GM12878 (cell line): ENCODE data around the gene RHBDD3. TPM values are rescaled to one million over a fixed set of nuclear protein-coding genes. Genes with fewer than 3 reads are reported as not detected.

Experiments
- ATAC-seq: fragments of 200-7000 bp; cut with Tn5 transposase; 3 replicates; pipeline ENCODE4 v1.9.1; 2020; ENCODE audit warnings: mild to moderate bottlenecking, moderate library complexity
- BruUV-seq: library from RNA; stranded (reverse); fragments of 400-500 nt; replicated peaks from 2 replicates; lab custom pipeline; 2021; lab: Mats Ljungman, UMichigan
- CTCF ChIA-PET: fragments of 300-600 bp; sonication (Branson Sonifier 250); formaldehyde crosslinking; extraction: SDS; loops from one replicate; lab custom pipeline; 2021; ENCODE audit warnings: inconsistent platforms; lab: Yijun Ruan, JAX
- POLR2A ChIA-PET: fragments of 350-600 bp; formaldehyde crosslinking; extraction: SDS; loops from one replicate; lab custom pipeline; 2021; ENCODE audit warnings: inconsistent platforms; lab: Charles Lee
- RAD21 ChIA-PET: fragments of 300-600 bp; sonication (Branson Sonifier 250); formaldehyde crosslinking; loops from one replicate; lab custom pipeline; 2023; ENCODE audit warnings: antibody characterized with exemption; ENCODE audit not compliant: unreplicated experiment; lab: Charles Lee
- SMC1A ChIA-PET: fragments of 300-600 bp; sonication (Branson Sonifier 250); formaldehyde crosslinking; loops from one replicate; lab custom pipeline; 2023; ENCODE audit not compliant: unreplicated experiment, uncharacterized antibody; lab: Charles Lee
- DNase-seq: peaks from one replicate; pipeline ENCODE4 v3.0.0-alpha.2; 2011; ENCODE audit warnings: low read depth, low spot score
- FAIRE-seq: peaks from 3 replicates; lab custom pipeline; 2011; peaks lifted over from hg19 to GRCh38; lab: Jason Lieb, UNC
- H2AFZ ChIP-seq: 2 replicates; pipeline ENCODE4 v1.6.0; 2011; ENCODE audit warnings: low read depth, low read length, control low read depth; ENCODE audit not compliant: control insufficient read depth
- H3K27ac ChIP-seq: 2 replicates; pipeline ENCODE4 v1.5.1; 2011; ENCODE audit warnings: control low read depth; ENCODE audit not compliant: control insufficient read depth, insufficient read depth
- H3K27me3 ChIP-seq, 2 experiments: replicated peaks in 1 of 2; 2 replicates each; pipeline versions ENCODE4 v1.6.0 to v1.6.1; 2011; ENCODE audit warnings: low read length in 1 of 2; ENCODE audit not compliant: control insufficient read depth in 2 of 2, insufficient read depth in 2 of 2
- H3K36me3 ChIP-seq, 2 experiments: 2 replicates each; pipeline ENCODE4 v1.5.1; 2011; ENCODE audit warnings: low read length in 1 of 2; ENCODE audit not compliant: control insufficient read depth in 2 of 2, insufficient read depth in 2 of 2
- H3K4me1 ChIP-seq: 2 replicates; pipeline ENCODE4 v1.6.1; 2011; ENCODE audit warnings: mild to moderate bottlenecking, low read length, moderate library complexity, mixed read lengths; ENCODE audit not compliant: control insufficient read depth, insufficient read depth
- H3K4me2 ChIP-seq: 2 replicates; pipeline ENCODE4 v1.6.0; 2011; ENCODE audit warnings: control low read depth; ENCODE audit not compliant: control insufficient read depth, insufficient read depth
- H3K4me3 ChIP-seq: fragments of 200-600 bp; sonication (generic); 2 replicates; pipeline ENCODE4 v1.5.1; 2016
- H3K79me2 ChIP-seq: 2 replicates; pipeline ENCODE4 v1.6.0; 2011; ENCODE audit warnings: low read length; ENCODE audit not compliant: control insufficient read depth, insufficient read depth
- H3K9ac ChIP-seq: 2 replicates; pipeline ENCODE4 v1.8.0; 2011; ENCODE audit warnings: low read length, control low read depth, mixed read lengths; ENCODE audit not compliant: control insufficient read depth, insufficient read depth
- H3K9me3 ChIP-seq: replicated peaks from 3 replicates; pipeline ENCODE4 v1.5.1; 2011; ENCODE audit warnings: mild to moderate bottlenecking, low read length; ENCODE audit not compliant: control insufficient read depth, insufficient read depth
- H4K20me1 ChIP-seq: 2 replicates; pipeline ENCODE4 v1.6.0; 2011; ENCODE audit not compliant: control insufficient read depth, insufficient read depth
- BCL11A ChIP-seq: IDR thresholded peaks from 2 replicates; pipeline ENCODE4 v1.6.1; 2011; ENCODE audit warnings: low read depth, low read length
- FOS ChIP-seq: IDR thresholded peaks from 3 replicates; pipeline ENCODE4 v1.6.1; 2011; ENCODE audit warnings: borderline replicate concordance; ENCODE audit not compliant: insufficient read length; ENCODE audit errors: extremely low read depth
- KAT2A ChIP-seq: conservative IDR thresholded peaks from 2 replicates; pipeline ENCODE4 v1.6.1; 2011; ENCODE audit warnings: low read depth, low read length; ENCODE audit not compliant: control insufficient read depth
- KDM1A ChIP-seq: fragments of 200-600 bp; sonication (generic); IDR thresholded peaks from 2 replicates; pipeline ENCODE4 v1.6.1; 2016; ENCODE audit warnings: borderline replicate concordance
- MEF2B ChIP-seq: fragments of 450-650 bp; IDR thresholded peaks from 2 replicates; pipeline ENCODE4 v1.6.1; 2018; ENCODE audit warnings: mild to moderate bottlenecking, moderate library complexity; ENCODE audit not compliant: partially characterized antibody, poor library complexity, severe bottlenecking
- MYB ChIP-seq: fragments of 150-350 bp; IDR thresholded peaks from 2 replicates; pipeline ENCODE4 v1.6.1; 2014; ENCODE audit warnings: mild to moderate bottlenecking, low read depth, low read length, borderline replicate concordance
- NR2C2 ChIP-seq: IDR thresholded peaks from 2 replicates; pipeline ENCODE4 v1.6.1; 2011; ENCODE audit warnings: borderline replicate concordance, low read depth; ENCODE audit not compliant: control insufficient read depth, insufficient read length
- POLR2AphosphoS2 ChIP-seq: IDR thresholded peaks from 2 replicates; pipeline ENCODE4 v1.6.1; 2011; ENCODE audit warnings: low read depth, mild to moderate bottlenecking, low read length, improper control_type of control experiment, moderate library complexity
- RAD21 ChIP-seq: IDR thresholded peaks from 2 replicates; pipeline ENCODE4 v1.6.1; 2011; ENCODE audit warnings: mild to moderate bottlenecking, low read depth, low read length, moderate library complexity; ENCODE audit not compliant: insufficient read depth
- RCOR1 ChIP-seq: conservative IDR thresholded peaks from 2 replicates; pipeline ENCODE4 v1.6.1; 2012; ENCODE audit warnings: low read depth, low read length, improper control_type of control experiment
- SMAD5 ChIP-seq: IDR thresholded peaks from 2 replicates; pipeline ENCODE4 v1.6.1; 2016; ENCODE audit warnings: antibody characterized with exemption, low read depth
- ZNF217 ChIP-seq: fragments of 450-650 bp; IDR thresholded peaks from 2 replicates; pipeline ENCODE4 v1.6.1; 2017; ENCODE audit warnings: antibody characterized with exemption, mild to moderate bottlenecking
- WGBS: methylation state at CpG from one replicate; pipeline ENCODE4 v1.1.6; 2016; ENCODE audit warnings: low lambda C conversion rate; ENCODE audit not compliant: insufficient replicate concordance, insufficient coverage; ENCODE audit errors: missing lambda C conversion rate; 5-methylcytosine and 5-hydroxymethylcytosine counted together
- in situ Hi-C: fragments of 300-500 bp; cut with MboI; formaldehyde crosslinking; loops from 9 replicates; pipeline ENCODE4 v1.14.3; 2018; ENCODE audit warnings: mixed read lengths
- intact Hi-C: fragments of 100-400 bp; cut with micrococcal nuclease; formaldehyde crosslinking; loops from one replicate; pipeline ENCODE4 v1.14.2; 2022; ENCODE audit not compliant: unreplicated experiment
- polyA plus RNA-seq, 11 experiments: library from polyadenylated mRNA; depleted of rRNA in 4 of 11; unstranded in 6 of 11; stranded (reverse) in 5 of 11; fragments of >200 nt; fragmentation: Nextera tagmentation in 4 of 11; fragmentation: Illumina TruSeq in 1 of 11; extraction: Ambion mirVana in 4 of 11; extraction: Trizol in 1 of 11; gene quantifications; 1 replicate in 1 of 11; 2 replicates in 10 of 11; pipeline versions ENCODE4 v1.2.1 to v1.2.3, GENCODE V29; 2011 to 2016; ENCODE audit warnings: inconsistent platforms in 2 of 11, missing spikeins in 2 of 11, low read depth in 1 of 11
- total RNA-seq, 4 experiments: library from RNA; depleted of rRNA in 3 of 4; stranded (reverse); fragments of >200 nt in 3 of 4; fragmentation: Illumina TruSeq in 1 of 4; extraction: Trizol in 1 of 4; gene quantifications; 2 replicates each; pipeline versions ENCODE4 v1.2.1 to v1.2.3, GENCODE V29; 2013 to 2021
- TF ChIP-seq, protein P1 (sequence below): IDR thresholded peaks from 2 replicates; pipeline ENCODE4 v1.6.1; 2012; ENCODE audit warnings: improper control_type of control experiment, low read depth, low read length; ENCODE audit not compliant: insufficient replicate concordance

RHBDD3 gene
- total and polyA plus RNA-seq, 10 of the 15 experiments (the other 5 are each of a cell fraction or from before 2014, with no cell fraction given): 0.27 to 41.2 (median 20.1) TPM

DNA sequence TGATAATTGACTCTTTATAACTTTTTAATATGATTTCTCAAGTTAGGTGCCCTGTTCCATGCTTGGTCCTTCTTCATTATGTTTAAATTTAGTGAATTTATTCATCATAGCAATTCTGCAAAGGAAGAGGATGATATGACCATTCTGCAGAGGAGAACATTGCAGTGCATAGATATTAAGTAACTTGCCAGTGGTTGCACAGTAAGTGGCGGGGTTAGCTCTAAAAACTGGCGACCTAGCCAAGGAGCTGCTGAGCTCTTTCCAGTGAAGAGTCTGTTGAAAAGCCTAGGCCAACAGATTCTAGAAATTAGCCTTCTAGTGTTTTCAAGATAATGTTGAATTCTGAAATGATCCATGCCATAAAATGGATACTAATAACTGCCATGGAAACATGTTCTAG is 4.8 kb upstream of the RHBDD3 start:
- SMC1A ChIA-PET: interaction anchor here (0.6 to 1.4 kb wide), 2 partner anchors 27 to 111 kb away, joined by 3 to 4 read pairs; no protein-coding TSS in a partner anchor
- in situ Hi-C loops: no loop called here
- CTCF ChIA-PET: interaction anchor here (0.9 to 1.9 kb wide), 4 partner anchors 10 to 68 kb away, joined by 3 to 5 read pairs (median 4); no protein-coding TSS in a partner anchor
- intact Hi-C loops: no loop called here
- H3K79me2 ChIP-seq: peaks cover 99% of the 10 kb centered on the region
- POLR2A ChIA-PET: interaction anchor here (0.6 kb wide), 2 partner anchors 10 to 72 kb away, joined by 3 to 5 read pairs; no protein-coding TSS in a partner anchor
- no peak for TF ChIP-seq MEF2B
- TF ChIP-seq, protein P1, sequence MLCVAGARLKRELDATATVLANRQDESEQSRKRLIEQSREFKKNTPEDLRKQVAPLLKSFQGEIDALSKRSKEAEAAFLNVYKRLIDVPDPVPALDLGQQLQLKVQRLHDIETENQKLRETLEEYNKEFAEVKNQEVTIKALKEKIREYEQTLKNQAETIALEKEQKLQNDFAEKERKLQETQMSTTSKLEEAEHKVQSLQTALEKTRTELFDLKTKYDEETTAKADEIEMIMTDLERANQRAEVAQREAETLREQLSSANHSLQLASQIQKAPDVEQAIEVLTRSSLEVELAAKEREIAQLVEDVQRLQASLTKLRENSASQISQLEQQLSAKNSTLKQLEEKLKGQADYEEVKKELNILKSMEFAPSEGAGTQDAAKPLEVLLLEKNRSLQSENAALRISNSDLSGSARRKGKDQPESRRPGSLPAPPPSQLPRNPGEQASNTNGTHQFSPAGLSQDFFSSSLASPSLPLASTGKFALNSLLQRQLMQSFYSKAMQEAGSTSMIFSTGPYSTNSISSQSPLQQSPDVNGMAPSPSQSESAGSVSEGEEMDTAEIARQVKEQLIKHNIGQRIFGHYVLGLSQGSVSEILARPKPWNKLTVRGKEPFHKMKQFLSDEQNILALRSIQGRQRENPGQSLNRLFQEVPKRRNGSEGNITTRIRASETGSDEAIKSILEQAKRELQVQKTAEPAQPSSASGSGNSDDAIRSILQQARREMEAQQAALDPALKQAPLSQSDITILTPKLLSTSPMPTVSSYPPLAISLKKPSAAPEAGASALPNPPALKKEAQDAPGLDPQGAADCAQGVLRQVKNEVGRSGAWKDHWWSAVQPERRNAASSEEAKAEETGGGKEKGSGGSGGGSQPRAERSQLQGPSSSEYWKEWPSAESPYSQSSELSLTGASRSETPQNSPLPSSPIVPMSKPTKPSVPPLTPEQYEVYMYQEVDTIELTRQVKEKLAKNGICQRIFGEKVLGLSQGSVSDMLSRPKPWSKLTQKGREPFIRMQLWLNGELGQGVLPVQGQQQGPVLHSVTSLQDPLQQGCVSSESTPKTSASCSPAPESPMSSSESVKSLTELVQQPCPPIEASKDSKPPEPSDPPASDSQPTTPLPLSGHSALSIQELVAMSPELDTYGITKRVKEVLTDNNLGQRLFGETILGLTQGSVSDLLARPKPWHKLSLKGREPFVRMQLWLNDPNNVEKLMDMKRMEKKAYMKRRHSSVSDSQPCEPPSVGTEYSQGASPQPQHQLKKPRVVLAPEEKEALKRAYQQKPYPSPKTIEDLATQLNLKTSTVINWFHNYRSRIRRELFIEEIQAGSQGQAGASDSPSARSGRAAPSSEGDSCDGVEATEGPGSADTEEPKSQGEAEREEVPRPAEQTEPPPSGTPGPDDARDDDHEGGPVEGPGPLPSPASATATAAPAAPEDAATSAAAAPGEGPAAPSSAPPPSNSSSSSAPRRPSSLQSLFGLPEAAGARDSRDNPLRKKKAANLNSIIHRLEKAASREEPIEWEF: no peak
- no peak for TF ChIP-seq FOS
- no peak for TF ChIP-seq RAD21
- TF ChIP-seq ZNF217: no peak
- no peak for TF ChIP-seq POLR2AphosphoS2
- TF ChIP-seq MYB: no peak
- TF ChIP-seq KAT2A: no peak
- TF ChIP-seq RCOR1: no peak
- TF ChIP-seq KDM1A: no peak
- TF ChIP-seq BCL11A: no peak
- TF ChIP-seq SMAD5: no peak
- TF ChIP-seq NR2C2: no peak
- TF ChIP-seq, all 136 proteins: peak for 0
- DNase-seq (no peak), ATAC-seq (no peak), FAIRE-seq (no peak)
- RAD21 ChIA-PET: interaction anchor here (0.6 kb wide), 1 partner anchor 1037 kb away, joined by 3 read pairs; no protein-coding TSS in a partner anchor
- H3K4me3 ChIP-seq: peak overlapping the region; percentile 22
- peaks cover 22% of the 10 kb centered on the region for H4K20me1 ChIP-seq
- peaks cover 11 to 51% of the 10 kb centered on the region in 2 experiments for H3K36me3 ChIP-seq
- H3K27ac ChIP-seq: no peak overlapping the region
- BruUV-seq: no TSS peak
- WGBS: 97% methylated on average over 2 of the region's 2 CpGs
- no peak overlapping the region for H2AFZ ChIP-seq
- H3K4me1 ChIP-seq: peaks cover 8% of the 10 kb centered on the region
- peak overlapping the region; percentile 38 for H3K4me2 ChIP-seq
- H3K9ac ChIP-seq: peak overlapping the region; percentile 5; the same call in 1 of the 2 replicates
- H3K27me3 ChIP-seq: no peaks in the 10 kb centered on the region
- H3K9me3 ChIP-seq: no peaks in the 10 kb centered on the region
